Measurements from ENCODE around the gene TNFRSF18.
"Not testable (repeated sequence)": the region's sequence is repeated elsewhere in the genome, so short reads cannot be mapped to it uniquely, and the experiment has no call there.

TNFRSF18 gene, protein sequence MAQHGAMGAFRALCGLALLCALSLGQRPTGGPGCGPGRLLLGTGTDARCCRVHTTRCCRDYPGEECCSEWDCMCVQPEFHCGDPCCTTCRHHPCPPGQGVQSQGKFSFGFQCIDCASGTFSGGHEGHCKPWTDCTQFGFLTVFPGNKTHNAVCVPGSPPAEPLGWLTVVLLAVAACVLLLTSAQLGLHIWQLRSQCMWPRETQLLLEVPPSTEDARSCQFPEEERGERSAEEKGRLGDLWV

GRCh38 chr1:1206376-1206965 is at the start of gene TNFRSF18:
Gene TNFRSF18, minus strand, starts transcription at chr1:1206592. Its CDS starts 21 bp downstream, at chr1:1206571.
- DNase-seq, result peak; percentile 53

DNA sequence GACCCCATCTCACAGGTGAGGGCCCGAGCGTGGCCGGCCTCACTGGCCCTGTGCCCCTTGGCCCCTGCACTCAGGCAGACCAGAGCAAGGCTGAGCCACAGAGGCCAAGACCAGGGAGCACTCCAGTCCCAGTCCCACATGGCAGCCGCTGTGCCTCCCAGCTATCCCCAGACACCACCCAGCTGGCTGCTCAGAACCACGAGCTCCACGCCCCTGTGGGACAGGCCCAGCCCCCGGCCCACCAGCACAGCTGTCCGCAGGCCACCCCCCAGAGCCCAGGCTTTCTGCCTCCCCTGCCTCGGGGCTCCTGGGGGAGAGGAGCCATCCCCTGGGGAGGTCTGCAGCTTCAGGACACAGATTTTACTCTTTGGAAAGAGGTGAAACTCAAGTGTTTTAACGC is 49.2 kb upstream of the TNFRSF18 start:
- DNase-seq, result no peak

GRCh38 chr1:1255078-1255477 is 48.7 kb upstream of the TNFRSF18 start:
- DNase-seq, result no peak

GRCh38 chr1:1254667-1254998 is 48.2 kb upstream of the TNFRSF18 start:
- DNase-seq, result no peak

- DNase-seq, result no peak
Measured at GRCh38 chr1:1253972-1254666, 47.7 kb upstream of the TNFRSF18 start.

DNA sequence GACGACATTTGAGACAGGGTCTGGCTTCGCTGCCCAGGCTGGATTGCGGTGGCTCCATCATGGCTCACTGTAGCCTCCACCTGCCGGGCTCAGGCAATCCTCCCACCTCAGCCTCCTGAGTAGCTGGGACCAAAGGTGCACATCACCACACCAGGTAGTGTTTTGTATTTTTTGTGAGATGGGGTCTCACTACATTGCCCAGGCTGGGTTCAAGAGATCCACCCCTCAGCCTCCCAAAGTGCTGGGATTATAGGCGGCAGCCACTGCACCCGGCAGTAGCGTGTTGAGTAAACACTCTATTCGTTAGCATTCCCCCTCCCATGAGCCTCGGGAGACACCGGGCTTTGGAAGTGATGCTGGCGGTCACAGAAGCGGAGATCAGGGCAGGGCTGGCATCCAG is 46.9 kb upstream of the TNFRSF18 start:
- no peak for DNase-seq

GRCh38 chr1:1250786-1251284 is 44.4 kb upstream of the TNFRSF18 start:
- DNase-seq, result peak; percentile 69

DNA sequence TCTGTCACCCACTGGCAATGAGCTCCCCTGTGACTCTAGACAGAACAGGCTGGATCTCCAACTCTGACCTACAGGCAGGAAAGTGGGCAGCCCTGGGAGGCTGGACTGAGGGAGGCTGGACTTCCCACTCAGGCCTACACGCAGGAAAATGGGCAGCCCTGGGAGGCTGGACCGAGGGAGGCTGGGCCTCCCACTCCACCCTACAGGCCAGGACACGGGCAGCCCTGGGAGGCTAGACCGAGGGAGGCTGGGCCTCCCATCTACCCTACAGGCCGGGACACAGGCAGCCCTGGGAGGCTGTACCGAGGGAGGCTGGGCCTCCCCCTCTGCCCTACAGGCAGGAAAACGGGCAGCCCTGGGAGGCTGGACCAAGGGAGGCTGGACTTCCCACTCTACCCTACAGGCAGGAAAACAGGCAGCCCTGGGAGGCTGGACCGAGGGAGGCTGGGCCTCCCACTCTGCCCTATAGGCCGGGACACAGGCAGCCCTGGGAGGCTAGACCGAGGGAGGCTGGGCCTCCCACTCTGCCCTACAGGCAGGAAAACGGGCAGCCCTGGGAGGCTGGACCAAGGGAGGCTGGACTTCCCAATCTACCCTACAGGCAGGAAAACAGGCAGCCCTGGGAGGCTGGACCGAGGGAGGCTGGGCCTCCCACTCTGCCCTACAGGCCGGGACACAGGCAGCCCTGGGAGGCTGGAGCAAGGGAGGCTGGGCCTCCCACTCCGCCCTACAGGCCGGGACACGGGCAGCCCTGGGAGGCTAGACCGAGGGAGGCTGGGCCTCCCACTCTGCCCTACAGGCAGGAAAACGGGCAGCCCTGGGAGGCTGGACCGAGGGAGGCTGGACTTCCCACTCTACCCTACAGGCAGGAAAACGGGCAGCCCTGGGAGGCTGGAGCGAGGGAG is 41.9 kb upstream of the TNFRSF18 start:
- not testable (repeated sequence) for DNase-seq

DNA sequence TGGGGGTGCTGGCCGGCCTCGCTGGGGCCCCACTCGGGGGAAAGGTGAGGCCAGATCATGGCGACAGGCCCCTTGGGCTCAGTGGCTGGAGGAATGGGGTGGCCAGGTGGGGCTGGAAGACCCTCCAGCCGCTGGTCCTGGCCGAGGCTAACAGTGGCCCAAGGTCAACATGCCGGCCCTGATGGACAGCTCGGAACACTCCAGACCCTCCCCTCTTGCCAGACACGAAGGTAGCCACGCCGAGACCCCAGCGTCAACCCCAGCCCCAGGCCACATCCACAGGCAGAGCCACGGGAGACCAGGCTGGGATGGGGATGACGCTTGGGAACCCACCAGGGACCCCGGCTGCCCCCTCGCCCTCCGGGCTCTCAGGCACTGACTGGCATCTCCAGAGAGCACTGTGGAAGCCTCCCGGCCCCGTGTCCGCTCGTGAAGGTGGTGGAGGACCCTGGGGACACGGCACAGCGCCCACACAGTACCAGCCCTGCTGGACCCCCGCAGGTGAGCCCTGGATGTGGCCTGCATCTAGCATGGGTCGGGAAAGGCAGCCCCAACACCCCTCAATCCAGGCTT is 41.0 kb upstream of the TNFRSF18 start:
- no peak for DNase-seq

DNA sequence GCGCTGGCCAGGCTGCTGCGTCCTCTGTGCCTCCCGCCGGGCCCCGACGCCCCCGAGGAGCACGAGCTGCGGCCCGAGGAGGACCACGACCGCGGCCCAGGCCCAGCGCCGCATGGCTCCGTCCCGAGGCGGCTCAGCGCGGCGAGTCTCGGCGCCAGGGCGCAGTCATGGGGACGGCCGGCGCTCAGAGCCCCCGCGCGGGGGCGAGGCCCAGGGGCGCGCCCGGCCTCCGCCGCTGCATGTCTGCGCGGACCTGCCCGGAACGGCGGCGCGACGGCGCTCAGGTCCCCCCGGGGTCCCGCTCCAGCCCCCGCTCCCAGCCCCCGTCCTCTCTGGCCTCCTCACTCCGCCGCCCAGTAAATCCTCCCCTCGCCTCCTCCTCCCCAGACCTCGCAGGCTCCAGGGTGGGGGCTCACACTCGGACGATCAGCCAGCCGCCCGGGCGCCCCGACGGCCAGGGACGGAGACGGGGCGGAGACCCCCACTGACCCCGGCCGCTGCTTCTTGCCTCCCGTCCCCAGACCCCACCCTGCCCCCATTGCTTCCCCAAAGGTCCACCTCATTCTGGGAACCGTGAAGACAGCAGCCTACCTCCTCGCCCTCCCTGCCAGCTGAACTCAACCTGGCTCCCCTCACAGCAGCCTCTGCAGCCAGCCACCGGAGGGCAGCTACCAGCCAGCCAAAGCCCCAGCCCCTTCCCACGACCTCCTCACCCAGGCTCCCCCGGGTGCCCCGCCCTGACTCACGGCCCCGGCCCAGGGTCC is 40.4 kb upstream of the TNFRSF18 start, which contains the start of gene C1QTNF12:
Gene C1QTNF12, minus strand, starts transcription at position 146 of the 764 bp plus-strand sequence. Its CDS starts 32 bp downstream, at position 114.
- no peak for DNase-seq

DNA sequence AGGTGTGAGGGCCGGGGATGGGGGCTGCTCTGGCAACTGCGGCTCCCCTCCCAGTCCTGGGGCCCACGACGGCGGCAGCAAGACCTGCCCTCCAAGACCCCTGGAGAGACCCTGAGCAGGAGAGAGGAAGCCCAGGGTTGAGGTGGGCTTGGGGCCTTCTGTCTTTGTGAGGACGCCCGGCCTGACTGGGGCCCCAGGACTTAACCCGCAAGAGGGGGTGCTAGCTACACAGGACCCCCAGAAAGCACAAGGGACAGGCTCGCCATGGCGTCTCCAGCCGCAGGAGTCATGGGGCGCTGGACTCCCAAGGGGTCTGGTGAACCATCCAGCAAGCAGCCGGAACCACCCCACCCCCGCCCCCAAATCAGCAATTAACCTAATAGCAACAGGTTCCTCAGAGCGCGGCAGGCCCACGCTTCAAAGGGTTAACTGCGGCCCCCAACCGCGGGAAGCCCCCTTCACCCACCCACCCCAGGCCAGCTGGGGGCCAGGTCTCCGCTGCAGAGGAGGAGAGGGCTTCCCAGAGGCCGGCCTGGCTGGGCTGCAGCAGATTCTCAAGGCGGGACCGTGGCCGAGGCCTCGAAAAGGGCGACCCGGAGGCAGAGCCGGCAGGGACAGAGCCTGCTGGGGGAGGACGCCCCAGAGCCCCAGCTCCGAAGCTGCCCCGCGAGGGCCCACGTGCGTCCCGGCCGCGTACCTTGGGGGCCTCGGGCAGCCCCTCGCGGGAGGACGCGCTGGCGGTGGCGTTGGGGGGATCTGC is 39.6 kb upstream of the TNFRSF18 start:
- no peak for DNase-seq

- no peak for DNase-seq
Measured at GRCh38 chr1:1245178-1245816, 38.9 kb upstream of the TNFRSF18 start.

GRCh38 chr1:1244192-1244811 is 37.9 kb upstream of the TNFRSF18 start:
- DNase-seq, result no peak

GRCh38 chr1:1243807-1244191 is 37.4 kb upstream of the TNFRSF18 start:
- DNase-seq, result no peak

DNA sequence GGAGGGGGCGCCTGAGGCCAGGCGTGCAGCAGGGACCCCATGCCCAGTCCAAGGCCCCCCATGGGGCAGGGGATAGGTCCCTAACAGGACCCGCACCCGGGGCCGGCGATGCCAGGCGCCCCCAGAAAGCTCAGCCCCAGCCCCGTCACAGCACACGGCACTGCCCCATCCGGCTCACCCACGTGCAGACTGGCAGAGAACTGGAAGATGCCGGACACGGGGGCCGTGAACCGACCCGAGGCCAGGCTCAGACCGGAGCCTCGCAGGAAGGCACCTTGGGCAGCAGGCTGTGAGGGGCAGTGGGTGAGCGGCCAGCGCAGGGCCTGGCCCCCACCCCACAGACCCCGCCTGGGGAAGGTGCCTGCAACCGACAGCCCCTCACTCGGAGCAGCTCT is 36.9 kb upstream of the TNFRSF18 start:
- no peak for DNase-seq

GRCh38 chr1:1242461-1243265 is 36.3 kb upstream of the TNFRSF18 start:
- DNase-seq, result no peak

GRCh38 chr1:1241588-1242219 is 35.3 kb upstream of the TNFRSF18 start:
- no peak for DNase-seq

- DNase-seq, result no peak
Measured at GRCh38 chr1:1240822-1241587, 34.6 kb upstream of the TNFRSF18 start.

Data from CD4-positive, alpha-beta T cell treated with Interleukin-21 for 1 hour (primary cell).